Liver (tissue), 9 donors: ENCODE measurements around the gene IQCE. TPM values are rescaled to one million over a fixed set of nuclear protein-coding genes. Genes with fewer than 3 reads are reported as not detected.
A peak's percentile ranks its signal among the peaks of the same experiment; 100 is the strongest.

Source experiments
- DNase-seq: peaks from one replicate; pipeline ENCODE4 v3.0.0-alpha.2; 2017; ENCODE audit warnings: low spot score
- H3K27ac ChIP-seq, 2 donors: one replicate each; pipeline ENCODE4 v1.7.0; 2013; ENCODE audit warnings: inconsistent platforms in 2 of 2, low read length in 2 of 2, control low read depth in 1 of 2, low read depth in 1 of 2, mild to moderate bottlenecking in 1 of 2
- H3K27me3 ChIP-seq, 4 donors: one replicate each; pipeline versions ENCODE4 v1.6.1 to v1.7.0; 2013; ENCODE audit warnings: low read length in 3 of 4, inconsistent platforms in 1 of 4, mild to moderate bottlenecking in 1 of 4, moderate library complexity in 1 of 4; ENCODE audit not compliant: control insufficient read depth in 4 of 4, insufficient read depth in 4 of 4
- H3K36me3 ChIP-seq, 4 donors: one replicate each; pipeline versions ENCODE4 v1.6.1 to v1.7.0; 2013; ENCODE audit warnings: low read length in 3 of 4, mild to moderate bottlenecking in 3 of 4, low read depth in 1 of 4, moderate library complexity in 1 of 4; ENCODE audit not compliant: control insufficient read depth in 4 of 4, insufficient read depth in 3 of 4
- H3K4me1 ChIP-seq, 4 donors: one replicate each; pipeline versions ENCODE4 v1.6.1 to v1.7.0; 2013; ENCODE audit warnings: low read length in 3 of 4, mild to moderate bottlenecking in 3 of 4, moderate library complexity in 1 of 4; ENCODE audit not compliant: control insufficient read depth in 4 of 4, insufficient read depth in 4 of 4
- H3K4me3 ChIP-seq, 3 donors: one replicate each; pipeline versions ENCODE4 v1.6.1 to v1.7.0; 2013; ENCODE audit warnings: low read length in 3 of 3, control low read depth in 1 of 3, low read depth in 1 of 3, mild to moderate bottlenecking in 1 of 3
- H3K9ac ChIP-seq, 2 donors: one replicate each; pipeline ENCODE4 v1.7.0; 2013; ENCODE audit warnings: low read length in 2 of 2, mild to moderate bottlenecking in 2 of 2, moderate library complexity in 2 of 2, control low read depth in 1 of 2, low read depth in 1 of 2
- H3K9me3 ChIP-seq, 4 donors: one replicate each; pipeline versions ENCODE4 v1.6.1 to v1.7.0; 2013; ENCODE audit warnings: low read length in 3 of 4; ENCODE audit not compliant: control insufficient read depth in 4 of 4
- EGR1 ChIP-seq, 2 donors: IDR thresholded peaks; 2 replicates each; pipeline ENCODE4 v1.6.1; 2016 to 2018; ENCODE audit warnings: antibody characterized with exemption in 2 of 2, low read depth in 2 of 2
- FOXA2 ChIP-seq: IDR thresholded peaks from 2 replicates; pipeline ENCODE4 v1.6.1; 2016; ENCODE audit warnings: antibody characterized with exemption
- GABPA ChIP-seq, 2 donors: IDR thresholded peaks in 1 of 2; conservative IDR thresholded peaks in 1 of 2; 2 replicates each; pipeline ENCODE4 v1.6.1; 2016; ENCODE audit warnings: antibody characterized with exemption in 2 of 2, mild to moderate bottlenecking in 1 of 2, moderate library complexity in 1 of 2
- HNF4A ChIP-seq, 2 donors: conservative IDR thresholded peaks; 2 replicates each; pipeline ENCODE4 v1.6.1; 2016; ENCODE audit warnings: antibody characterized with exemption in 2 of 2, mild to moderate bottlenecking in 2 of 2
- HNF4G ChIP-seq: IDR thresholded peaks from 2 replicates; pipeline ENCODE4 v1.6.1; 2016; ENCODE audit warnings: antibody characterized with exemption
- JUND ChIP-seq, 2 donors: IDR thresholded peaks; 2 replicates each; pipeline ENCODE4 v1.6.1; 2016; ENCODE audit warnings: antibody characterized with exemption in 2 of 2
- MAX ChIP-seq: IDR thresholded peaks from 2 replicates; pipeline ENCODE4 v1.6.1; 2016; ENCODE audit warnings: antibody characterized with exemption
- NR2F2 ChIP-seq: IDR thresholded peaks from 2 replicates; pipeline ENCODE4 v1.6.1; 2016; ENCODE audit warnings: antibody characterized with exemption
- RAD21 ChIP-seq, 2 donors: IDR thresholded peaks; 2 replicates each; pipeline ENCODE4 v1.6.1; 2016; ENCODE audit warnings: antibody characterized with exemption in 2 of 2, mild to moderate bottlenecking in 2 of 2
- REST ChIP-seq: IDR thresholded peaks from 2 replicates; pipeline ENCODE4 v1.6.1; 2016; ENCODE audit warnings: antibody characterized with exemption, mild to moderate bottlenecking
- RXRA ChIP-seq, 2 donors: IDR thresholded peaks; 2 replicates each; pipeline ENCODE4 v1.6.1; 2017 to 2018; ENCODE audit warnings: antibody characterized with exemption in 2 of 2, mild to moderate bottlenecking in 1 of 2
- SP1 ChIP-seq: IDR thresholded peaks from 2 replicates; pipeline ENCODE4 v1.6.1; 2018; ENCODE audit warnings: antibody characterized with exemption, mild to moderate bottlenecking
- YY1 ChIP-seq: IDR thresholded peaks from 2 replicates; pipeline ENCODE4 v1.6.1; 2016; ENCODE audit warnings: antibody characterized with exemption, mild to moderate bottlenecking
- WGBS: extraction: QIAGEN DNeasy Blood & Tissue Kit; methylation state at CpG from one replicate; pipeline ENCODE4 v1.1.7; 2013; 5-methylcytosine and 5-hydroxymethylcytosine counted together
- polyA plus RNA-seq, 2 donors: library from polyadenylated mRNA; stranded (reverse) in 1 of 2; unstranded in 1 of 2; fragments of 200-250 nt in 1 of 2; fragments of >200 nt in 1 of 2; fragmentation: Nextera tagmentation in 1 of 2; extraction: Ambion mirVana in 1 of 2; gene quantifications; one replicate each; pipeline versions ENCODE4 v1.2.1 to v1.2.3, GENCODE V29; 2013 to 2015
- total RNA-seq, 2 donors: library from RNA; depleted of rRNA; stranded (reverse); fragments of >200 nt; gene quantifications; one replicate each; pipeline ENCODE4 v1.2.3, GENCODE V29; 2014
- TF ChIP-seq, protein P1 (sequence below): fragments of 150-350 bp; IDR thresholded peaks from 2 replicates; pipeline ENCODE4 v1.5.1; 2017; ENCODE audit warnings: improper control_type of control experiment, low read depth, low read length; ENCODE audit not compliant: missing input control
- donor health status: healthy.
- donor health status: healthy.
- donor health status: healthy.
- donor health status: healthy.
- donor health status: healthy.

Gene IQCE
- total and polyA plus RNA-seq, 4 donors, result 2.1 to 5.9 (median 3.6) TPM

DNA sequence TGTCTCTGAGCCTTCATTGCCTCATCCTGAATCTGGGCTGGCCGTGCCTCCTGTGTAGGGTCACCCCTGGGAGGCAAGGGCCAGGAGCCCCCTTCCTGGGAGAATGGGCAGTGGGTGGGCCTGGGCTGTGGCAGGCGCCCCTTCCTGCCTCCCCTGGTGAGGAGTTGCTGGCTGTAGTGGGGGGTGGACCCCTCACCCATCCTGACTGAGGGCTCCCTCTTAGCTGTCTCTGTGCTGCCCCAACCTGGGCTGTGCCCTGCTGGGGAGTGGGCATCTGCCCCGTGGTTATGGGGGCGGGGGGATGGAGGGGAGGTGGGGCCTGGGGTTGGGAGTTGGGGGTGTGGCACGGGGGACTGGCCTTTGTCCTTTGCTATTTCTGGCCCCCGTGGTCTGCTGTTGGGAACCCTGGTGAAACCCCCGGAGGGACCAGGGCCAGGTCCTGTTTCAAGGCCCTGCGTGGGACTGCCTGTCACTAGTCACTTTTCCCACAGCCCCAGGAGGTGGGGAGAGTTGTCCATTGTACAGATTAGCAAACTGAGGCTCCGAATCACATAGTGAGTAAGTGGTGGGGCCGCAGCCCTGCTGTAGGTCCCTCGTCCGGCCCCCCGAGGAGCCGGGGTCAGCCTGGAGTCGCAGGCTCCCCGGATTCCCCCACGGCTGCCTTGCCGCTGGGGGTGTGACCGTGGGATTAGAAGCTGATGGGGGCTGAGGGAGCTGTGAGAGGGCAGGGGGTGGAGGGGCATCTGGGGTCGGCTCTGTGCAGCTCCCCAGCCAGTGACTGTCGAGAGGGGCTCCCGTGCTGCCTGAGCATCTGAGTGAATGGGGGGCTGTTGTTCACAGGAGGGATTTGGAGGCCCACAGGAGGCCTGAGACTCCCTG lies 75.7 kb downstream of the IQCE start (continued):
- TF ChIP-seq REST (no peak), NR2F2 (no peak), GABPA (IDR thresholded peaks at IDR 0.05 in 1 of 2, conservative IDR thresholded peaks at IDR 0.05 in 1 of 2) (no peak), MAX (no peak), EGR1 (IDR thresholded peaks at IDR 0.05; ENCODE audit: low read depth in 2 of 2) (no peak), JUND (IDR thresholded peaks at IDR 0.05) (no peak), RXRA (IDR thresholded peaks at IDR 0.05) (no peak)

DNA sequence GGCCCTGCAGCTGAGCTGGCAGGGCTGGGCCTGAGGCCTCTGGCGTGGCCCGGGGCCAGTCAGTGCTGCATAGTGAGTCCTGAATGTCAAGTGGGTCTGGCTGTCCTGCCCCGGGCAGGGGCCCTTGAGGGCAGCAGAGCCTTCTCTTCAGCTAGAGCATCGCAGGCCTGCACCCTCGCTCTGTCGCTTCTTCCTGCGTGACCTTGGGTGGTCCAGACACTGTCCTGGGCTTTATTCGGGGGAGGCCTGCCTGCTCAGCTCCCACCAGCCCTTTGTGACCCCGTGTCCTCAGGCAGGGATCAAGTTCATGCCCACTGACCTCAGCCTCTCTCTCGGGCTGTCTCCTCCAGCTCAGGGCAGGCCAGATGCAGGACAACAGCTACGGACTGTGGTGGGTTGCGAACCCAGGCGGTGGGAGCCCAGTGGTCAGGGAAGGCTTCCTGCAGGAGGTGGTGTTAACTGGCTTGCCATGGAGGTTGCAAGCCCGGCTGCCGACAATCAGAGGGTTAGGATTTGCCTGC lies 76.4 kb downstream of the IQCE start:
- Histone ChIP-seq H3K4me3 (no peak overlapping the region), H3K9ac (no peak overlapping the region), H3K4me1 (peaks cover 38 to 89% (median 68%) of the 10 kb centered on the region in 4 donors), H3K27ac (no peak overlapping the region), H3K9me3 (no peaks in the 10 kb centered on the region), H3K27me3 (no peaks in the 10 kb centered on the region), H3K36me3 (no peaks in the 10 kb centered on the region)
- TF ChIP-seq GABPA (IDR thresholded peaks at IDR 0.05 in 1 of 2, conservative IDR thresholded peaks at IDR 0.05 in 1 of 2) (no peak), RXRA (IDR thresholded peaks at IDR 0.05) (peak in 1 of 2 donors; percentile 32)
- WGBS, result 89% methylated on average over 15 of the region's 15 CpGs
- no peak for DNase-seq

DNA sequence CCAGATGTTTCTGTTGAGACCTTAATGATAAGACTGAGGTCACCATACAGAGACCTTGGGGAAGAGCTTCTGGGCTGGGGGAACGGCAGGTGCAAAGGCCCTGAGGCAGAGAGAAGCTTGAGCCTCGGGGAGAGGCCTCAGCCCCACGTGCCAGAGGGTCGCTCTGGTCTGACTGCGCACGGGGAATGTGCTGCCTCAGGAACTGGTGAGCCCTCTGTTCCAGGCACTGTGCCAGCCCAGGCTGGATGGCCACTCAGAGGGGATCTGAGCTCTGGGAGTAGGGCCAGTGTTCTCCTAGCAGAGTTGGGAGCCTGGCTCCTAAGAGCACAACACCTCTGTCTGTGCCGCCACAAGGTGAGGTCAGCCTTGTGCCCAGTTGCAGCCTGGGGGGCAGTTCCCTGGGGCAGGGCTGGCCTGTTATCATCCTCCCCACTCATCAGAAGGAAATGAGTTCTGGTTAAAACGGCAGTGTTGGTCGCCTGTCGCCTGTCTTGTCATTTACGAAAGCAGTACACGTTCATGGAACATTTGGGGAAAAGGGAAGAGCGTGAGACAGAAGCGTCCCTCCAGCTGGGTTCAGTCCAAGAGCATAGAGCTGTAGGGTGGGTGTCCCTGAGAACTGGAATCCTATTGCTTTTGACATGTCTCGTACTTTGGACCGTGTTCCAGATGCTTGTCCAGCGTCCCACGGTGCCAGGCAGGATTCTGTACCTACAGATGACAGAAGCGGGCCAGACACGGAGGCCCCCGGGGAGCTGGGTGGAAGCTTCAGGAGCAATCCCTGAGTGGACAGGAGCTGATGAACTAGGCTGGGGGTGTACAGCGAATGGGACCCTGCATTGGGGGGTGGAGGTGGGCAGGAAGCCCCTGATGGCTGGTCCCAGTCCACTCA lies 77.3 kb downstream of the IQCE start:
- no peaks in the 10 kb centered on the region for H3K9me3 ChIP-seq
- DNase-seq, result no peak
- no peaks in the 10 kb centered on the region for H3K36me3 ChIP-seq
- WGBS, result 36% methylated on average over 22 of the region's 22 CpGs
- H3K4me3 ChIP-seq, result peak overlapping the region in 1 of 3 donors; percentile 19
- peaks cover 38 to 91% (median 71%) of the 10 kb centered on the region in 4 donors for H3K4me1 ChIP-seq
- H3K9ac ChIP-seq, result peak overlapping the region; percentile 12 to 26
- peak overlapping the region; percentile 41 to 94 for H3K27ac ChIP-seq
- no peaks in the 10 kb centered on the region for H3K27me3 ChIP-seq
- peak; percentile 74 to 85 for TF ChIP-seq RXRA (IDR thresholded peaks at IDR 0.05)
- TF ChIP-seq YY1, result peak; percentile 74
- TF ChIP-seq HNF4A (conservative IDR thresholded peaks at IDR 0.05), result peak; percentile 95 to 99
- TF ChIP-seq HNF4G, result peak; percentile 92
- TF ChIP-seq FOXA2, result peak; percentile 29
- peak; percentile 55 for TF ChIP-seq REST
- TF ChIP-seq RAD21 (IDR thresholded peaks at IDR 0.05), result peak; percentile 21 to 44
- TF ChIP-seq, protein P1, sequence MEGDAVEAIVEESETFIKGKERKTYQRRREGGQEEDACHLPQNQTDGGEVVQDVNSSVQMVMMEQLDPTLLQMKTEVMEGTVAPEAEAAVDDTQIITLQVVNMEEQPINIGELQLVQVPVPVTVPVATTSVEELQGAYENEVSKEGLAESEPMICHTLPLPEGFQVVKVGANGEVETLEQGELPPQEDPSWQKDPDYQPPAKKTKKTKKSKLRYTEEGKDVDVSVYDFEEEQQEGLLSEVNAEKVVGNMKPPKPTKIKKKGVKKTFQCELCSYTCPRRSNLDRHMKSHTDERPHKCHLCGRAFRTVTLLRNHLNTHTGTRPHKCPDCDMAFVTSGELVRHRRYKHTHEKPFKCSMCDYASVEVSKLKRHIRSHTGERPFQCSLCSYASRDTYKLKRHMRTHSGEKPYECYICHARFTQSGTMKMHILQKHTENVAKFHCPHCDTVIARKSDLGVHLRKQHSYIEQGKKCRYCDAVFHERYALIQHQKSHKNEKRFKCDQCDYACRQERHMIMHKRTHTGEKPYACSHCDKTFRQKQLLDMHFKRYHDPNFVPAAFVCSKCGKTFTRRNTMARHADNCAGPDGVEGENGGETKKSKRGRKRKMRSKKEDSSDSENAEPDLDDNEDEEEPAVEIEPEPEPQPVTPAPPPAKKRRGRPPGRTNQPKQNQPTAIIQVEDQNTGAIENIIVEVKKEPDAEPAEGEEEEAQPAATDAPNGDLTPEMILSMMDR, result no peak
- peak; percentile 72 for TF ChIP-seq MAX
- TF ChIP-seq SP1, result peak; percentile 97
- TF ChIP-seq JUND (IDR thresholded peaks at IDR 0.05), result peak in 1 of 2 donors; percentile 38
- TF ChIP-seq NR2F2, result peak; percentile 38
